K562 (cell line): ENCODE results near the gene SH2D3A. TPM values are rescaled to one million over a fixed set of nuclear protein-coding genes. Genes with fewer than 3 reads are reported as not detected.
A peak's percentile ranks its signal among the peaks of the same experiment; 100 is the strongest.

Experiments used
- BHLHE40 ChIP-seq: IDR thresholded peaks from 2 replicates; pipeline ENCODE4 v1.6.1; 2011; ENCODE audit warnings: low read length, improper control_type of control experiment
- DACH1 ChIP-seq: fragments of 450-650 bp; IDR thresholded peaks from 2 replicates; pipeline ENCODE4 v1.6.1; 2018; ENCODE audit not compliant: partially characterized antibody
- DEAF1 ChIP-seq: fragments of 450-650 bp; formaldehyde crosslinking; IDR thresholded peaks from 2 replicates; pipeline ENCODE4 v1.4.0; 2020; ENCODE audit warnings: mild to moderate bottlenecking, moderate library complexity
- HDAC3 ChIP-seq: fragments of 450-650 bp; IDR thresholded peaks from 2 replicates; pipeline ENCODE4 v1.6.1; 2018; ENCODE audit warnings: borderline replicate concordance, mild to moderate bottlenecking, moderate library complexity; ENCODE audit not compliant: partially characterized antibody
- MGA ChIP-seq: fragments of 450-650 bp; IDR thresholded peaks from 2 replicates; pipeline ENCODE4 v1.6.1; 2016; ENCODE audit warnings: mild to moderate bottlenecking, moderate library complexity
- NBN ChIP-seq: fragments of 450-650 bp; IDR thresholded peaks from 2 replicates; pipeline ENCODE4 v1.6.1; 2016; ENCODE audit warnings: low read depth, mild to moderate bottlenecking
- PYGO2 ChIP-seq: fragments of 450-650 bp; IDR thresholded peaks from 2 replicates; pipeline ENCODE4 v1.6.1; 2016; ENCODE audit warnings: mild to moderate bottlenecking, missing genetic modification characterization, moderate library complexity, missing compliant biosample characterization
- ZFP91 ChIP-seq: sonication (generic); formaldehyde crosslinking; IDR thresholded peaks from 2 replicates; pipeline ENCODE4 v1.8.0; 2022; ENCODE audit warnings: mild to moderate bottlenecking, missing genetic modification reagents
- ZNF740 ChIP-seq, 3 experiments: fragments of 200-800 bp in 1 of 3; sonication (Bioruptor generic) in 1 of 3; sonication (generic) in 1 of 3; formaldehyde crosslinking in 1 of 3; IDR thresholded peaks; 2 replicates each; pipeline versions ENCODE4 v1.6.1 to v1.8.0; 2016 to 2022; ENCODE audit warnings: mild to moderate bottlenecking in 2 of 3, missing compliant biosample characterization in 2 of 3, missing genetic modification characterization in 2 of 3, missing genetic modification reagents in 1 of 3
- polyA plus RNA-seq, 8 experiments: library from polyadenylated mRNA; depleted of rRNA in 4 of 8; stranded (reverse) in 5 of 8; unstranded in 3 of 8; fragments of >200 nt; fragmentation: Nextera tagmentation in 2 of 8; fragmentation: Illumina TruSeq in 1 of 8; extraction: Ambion mirVana in 2 of 8; extraction: Trizol in 1 of 8; gene quantifications; 2 replicates each; pipeline versions ENCODE4 v1.2.1 to v1.2.3, GENCODE V29; 2011 to 2014; ENCODE audit warnings: inconsistent platforms in 1 of 8, missing spikeins in 1 of 8
- total RNA-seq, 7 experiments: library from RNA; depleted of rRNA in 6 of 7; stranded (reverse); fragments of >200 nt in 6 of 7; fragmentation: Illumina TruSeq in 2 of 7; extraction: Trizol in 2 of 7; gene quantifications; 2 replicates each; pipeline versions ENCODE4 v1.2.1 to v1.2.3, GENCODE V29; 2011 to 2021; ENCODE audit warnings: low replicate concordance in 1 of 7

SH2D3A gene
- total and polyA plus RNA-seq, 9 of the 15 experiments (the other 6 are each of a cell fraction or from before 2014, with no cell fraction given): 0.75 to 26.3 (median 8.9) TPM

GRCh38 chr19:6767357-6768235 is at the start of gene SH2D3A (continued):
- TF ChIP-seq MGA (no peak), BHLHE40 (no peak), PYGO2 (tag) (no peak), NBN (no peak), ZNF740 (CRISPR knock-in tag; IDR thresholded peaks at IDR 0.05) (0 out of 2 replicates have a peak, but pooled peaks have one; percentile 14), ZNF740 (tag; IDR thresholded peaks at IDR 0.05) (0 out of 4 replicates have a peak, but pooled peaks of 1 of the 2 experiments have one; percentile 35), HDAC3 (no peak), DEAF1 (CRISPR knock-in tag) (no peak), DACH1 (no peak), ZFP91 (CRISPR knock-in tag) (no peak)
